ENCODE data around the gene SPART. TPM values are rescaled to one million over a fixed set of nuclear protein-coding genes. Genes with fewer than 3 reads are reported as not detected.

Gene SPART
- total and polyA plus RNA-seq, 2 of the 8 experiments (the other 6 are each of a cell fraction or from before 2014, with no cell fraction given): 27.2 to 74.1 TPM

- TF ChIP-seq CHD7 (IDR thresholded peaks at IDR 0.05; ENCODE audit: insufficient replicate concordance, low read length) (no peak), TEAD4 (IDR thresholded peaks at IDR 0.05; ENCODE audit: low read depth, low read length) (no peak), CEBPB (IDR thresholded peaks at IDR 0.05; ENCODE audit: low read depth, low read length) (no peak), EZH2 (IDR thresholded peaks at IDR 0.05; ENCODE audit: low read depth, low read length, severe bottlenecking) (no peak), SRF (IDR thresholded peaks at IDR 0.05; ENCODE audit: low read depth, low read length) (no peak), E2F6 (IDR thresholded peaks at IDR 0.05) (no peak), SP2 (IDR thresholded peaks at IDR 0.05; ENCODE audit: low read length) (no peak), ZNF274 (IDR thresholded peaks at IDR 0.05; ENCODE audit: borderline replicate concordance, extremely low read depth, low read length) (no peak)
Measured at GRCh38 chr13:36313047-36313969, 32.9 kb downstream of the SPART start (continued).

Measured in H1 (cell line).